Smooth muscle cell (in vitro differentiated cells): ENCODE results near the gene BBOX1. TPM values are rescaled to one million over a fixed set of nuclear protein-coding genes. Genes with fewer than 3 reads are reported as not detected.
A peak's percentile ranks its signal among the peaks of the same experiment; 100 is the strongest.
"Not testable (repeated sequence)": the region's sequence is repeated elsewhere in the genome, so short reads cannot be mapped to it uniquely, and the experiment has no call there.

Experiments
- DNase-seq: peaks from one replicate; lab custom pipeline; 2025; ENCODE audit not compliant: unreplicated experiment; lab: John Stamatoyannopoulos, UW
- H2AFZ ChIP-seq: fragments of 200-600 bp; sonication (generic); 2 replicates; pipeline ENCODE4 v1.6.0; 2016; ENCODE audit warnings: antibody characterized with exemption, low read depth, mild to moderate bottlenecking
- H3F3A ChIP-seq: fragments of 200-600 bp; sonication (generic); 2 replicates; pipeline ENCODE4 v1.6.0; 2017; ENCODE audit warnings: antibody characterized with exemption, low read depth
- H3K27ac ChIP-seq: fragments of 200-600 bp; sonication (generic); 2 replicates; pipeline ENCODE4 v1.5.1; 2016; ENCODE audit warnings: low read depth, mild to moderate bottlenecking
- H3K27me3 ChIP-seq: fragments of 200-600 bp; sonication (generic); 2 replicates; pipeline ENCODE4 v1.6.1; 2016; ENCODE audit warnings: low read depth, mild to moderate bottlenecking
- H3K36me3 ChIP-seq: fragments of 200-600 bp; sonication (generic); 2 replicates; pipeline ENCODE4 v1.5.1; 2016; ENCODE audit warnings: low read depth
- H3K4me1 ChIP-seq: fragments of 200-600 bp; sonication (generic); 2 replicates; pipeline ENCODE4 v1.5.1; 2016; ENCODE audit warnings: low read depth
- H3K4me2 ChIP-seq: fragments of 200-600 bp; sonication (generic); 2 replicates; pipeline ENCODE4 v1.6.0; 2016; ENCODE audit warnings: mild to moderate bottlenecking
- H3K4me3 ChIP-seq: fragments of 200-600 bp; sonication (generic); 2 replicates; pipeline ENCODE4 v1.5.1; 2016; ENCODE audit warnings: mild to moderate bottlenecking
- H3K79me2 ChIP-seq: fragments of 200-600 bp; sonication (generic); 2 replicates; pipeline ENCODE4 v1.6.0; 2016; ENCODE audit warnings: low read depth, mild to moderate bottlenecking
- H3K9ac ChIP-seq: fragments of 200-600 bp; sonication (generic); 2 replicates; pipeline ENCODE4 v1.6.0; 2016; ENCODE audit warnings: low read depth
- H3K9me3 ChIP-seq: fragments of 200-600 bp; sonication (generic); replicated peaks from 2 replicates; pipeline ENCODE4 v1.5.1; 2016; ENCODE audit warnings: low read depth
- H4K20me1 ChIP-seq: fragments of 200-600 bp; sonication (generic); 2 replicates; pipeline ENCODE4 v1.6.0; 2016; ENCODE audit warnings: low read depth
- CTCF ChIP-seq: fragments of 200-600 bp; sonication (generic); IDR thresholded peaks from 2 replicates; pipeline ENCODE4 v1.5.1; 2017; ENCODE audit warnings: borderline replicate concordance, mild to moderate bottlenecking, antibody characterized with exemption; ENCODE audit not compliant: insufficient read depth, poor library complexity, severe bottlenecking
- WGBS: methylation state at CpG from one replicate; pipeline ENCODE4 v1.1.7; 2016; ENCODE audit warnings: low lambda C conversion rate; 5-methylcytosine and 5-hydroxymethylcytosine counted together
- polyA plus RNA-seq: library from polyadenylated mRNA; unstranded; fragments of >200 nt; fragmentation: Nextera tagmentation; extraction: Ambion mirVana; gene quantifications from 2 replicates; pipeline ENCODE4 v1.2.1, GENCODE V29; 2016
- total RNA-seq: library from RNA; depleted of rRNA; stranded (reverse); fragments of >200 nt; gene quantifications from 2 replicates; pipeline ENCODE4 v1.2.3, GENCODE V29; 2014

Gene BBOX1
- total and polyA plus RNA-seq, 2 experiments from 2014 or later: 0.22 to 0.67 TPM

- Histone ChIP-seq H3K9me3 (peaks cover 3% of the 10 kb centered on the region), H3K4me2 (no peak overlapping the region), H3K36me3 (no peaks in the 10 kb centered on the region), H3K4me1 (no peaks in the 10 kb centered on the region), H3K27me3 (no peaks in the 10 kb centered on the region), H3F3A (peaks cover 2% of the 10 kb centered on the region), H3K27ac (no peak overlapping the region), H2AFZ (no peak overlapping the region), H3K79me2 (no peaks in the 10 kb centered on the region), H4K20me1 (peaks cover 6% of the 10 kb centered on the region), H3K9ac (no peak overlapping the region), H3K4me3 (no peak overlapping the region)
- TF ChIP-seq CTCF: no peak
- DNase-seq: no peak
Observed at GRCh38 chr11:27130806-27131205, 90.2 kb downstream of the BBOX1 start.

- 80% methylated on average over 8 of the region's 8 CpGs for WGBS
- H3K79me2 ChIP-seq: not testable (repeated sequence)
Observed at GRCh38 chr11:27135924-27136329, 95.3 kb downstream of the BBOX1 start.

GRCh38 chr11:27138716-27139115, 98.1 kb downstream of the BBOX1 start:
- peaks cover 3% of the 10 kb centered on the region for H3F3A ChIP-seq
- no peak overlapping the region for H3K27ac ChIP-seq
- H3K36me3 ChIP-seq: peaks cover 9% of the 10 kb centered on the region
- H3K27me3 ChIP-seq: no peaks in the 10 kb centered on the region
- H3K4me2 ChIP-seq: no peak overlapping the region
- no peak for TF ChIP-seq CTCF
- H3K9ac ChIP-seq: no peak overlapping the region
- peaks cover 3% of the 10 kb centered on the region for H3K79me2 ChIP-seq
- peaks cover 3% of the 10 kb centered on the region for H3K4me1 ChIP-seq
- H4K20me1 ChIP-seq: peaks cover 10% of the 10 kb centered on the region
- H3K4me3 ChIP-seq: no peak overlapping the region
- no peak for DNase-seq
- H2AFZ ChIP-seq: no peak overlapping the region
- H3K9me3 ChIP-seq: peaks cover 13% of the 10 kb centered on the region

More at GRCh38 chr11:27135924-27136329, 95.3 kb downstream of the BBOX1 start:
- not testable (repeated sequence) for H3K9ac ChIP-seq, DNase-seq, H2AFZ ChIP-seq, H3F3A ChIP-seq, H3K36me3 ChIP-seq, H3K4me3 ChIP-seq, H3K4me2 ChIP-seq, H3K4me1 ChIP-seq, H3K27ac ChIP-seq, H3K27me3 ChIP-seq
- peaks cover 16% of the 10 kb centered on the region for H4K20me1 ChIP-seq
- H3K9me3 ChIP-seq: peaks cover 13% of the 10 kb centered on the region

GRCh38 chr11:27139742-27140367, 99.2 kb downstream of the BBOX1 start:
- Histone ChIP-seq H3K79me2 (peaks cover 3% of the 10 kb centered on the region), H3K36me3 (peaks cover 9% of the 10 kb centered on the region)

More at GRCh38 chr11:27139742-27140367, 99.2 kb downstream of the BBOX1 start:
- Histone ChIP-seq H3K27me3 (no peaks in the 10 kb centered on the region), H3K4me3 (no peak overlapping the region), H3K9me3 (peaks cover 13% of the 10 kb centered on the region), H3F3A (peaks cover 3% of the 10 kb centered on the region), H3K27ac (peak overlapping the region; percentile 2), H2AFZ (no peak overlapping the region), H3K4me1 (peaks cover 3% of the 10 kb centered on the region), H3K9ac (no peak overlapping the region), H4K20me1 (peaks cover 10% of the 10 kb centered on the region), H3K4me2 (peak overlapping the region; percentile 25)
- no peak for TF ChIP-seq CTCF
- DNase-seq: no peak
